NCI-H510A treated with DMSO at 0.1 percent for 48 hours (cell line): ENCODE measurements around the gene KIAA1217.
"Not testable (repeated sequence)": the region's sequence is repeated elsewhere in the genome, so short reads cannot be mapped to it uniquely, and the experiment has no call there.

Source experiments
- DNase-seq: peaks from one replicate; lab custom pipeline; 2025; lab: John Stamatoyannopoulos, UW

The KIAA1217 gene

GRCh38 chr10:24340446-24340845, 131.5 kb downstream of the KIAA1217 start:
- DNase-seq: no peak

GRCh38 chr10:24340883-24341282, 131.9 kb downstream of the KIAA1217 start:
- no peak for DNase-seq

- DNase-seq: no peak
Measured at GRCh38 chr10:24341371-24341770, 132.4 kb downstream of the KIAA1217 start.

GRCh38 chr10:24341897-24342296, 133.0 kb downstream of the KIAA1217 start:
- DNase-seq: no peak

GRCh38 chr10:24343686-24344085, 134.7 kb downstream of the KIAA1217 start:
- no peak for DNase-seq

GRCh38 chr10:24344279-24344678, 135.3 kb downstream of the KIAA1217 start:
- DNase-seq: no peak

GRCh38 chr10:24344695-24345463, 135.9 kb downstream of the KIAA1217 start:
- DNase-seq: no peak

- no peak for DNase-seq
Measured at GRCh38 chr10:24346877-24347519, 138.1 kb downstream of the KIAA1217 start.

- DNase-seq: no peak
Measured at GRCh38 chr10:24349379-24350001, 140.6 kb downstream of the KIAA1217 start.

GRCh38 chr10:24350070-24350921, 141.4 kb downstream of the KIAA1217 start:
- DNase-seq: no peak

GRCh38 chr10:24350922-24351225, 141.9 kb downstream of the KIAA1217 start:
- DNase-seq: not testable (repeated sequence)

- DNase-seq: no peak
Measured at GRCh38 chr10:24351961-24352360, 143.0 kb downstream of the KIAA1217 start.

- no peak for DNase-seq
Measured at GRCh38 chr10:24352399-24352798, 143.5 kb downstream of the KIAA1217 start.

- no peak for DNase-seq
Measured at GRCh38 chr10:24353319-24353718, 144.4 kb downstream of the KIAA1217 start.

GRCh38 chr10:24355056-24355688, 146.2 kb downstream of the KIAA1217 start:
- no peak for DNase-seq

GRCh38 chr10:24357344-24358004, 148.5 kb downstream of the KIAA1217 start:
- DNase-seq: no peak

- no peak for DNase-seq
Measured at GRCh38 chr10:24358022-24358421, 149.1 kb downstream of the KIAA1217 start.

GRCh38 chr10:24360282-24361127, 151.6 kb downstream of the KIAA1217 start:
- DNase-seq: peak; percentile 1

- DNase-seq: no peak
Measured at GRCh38 chr10:24363070-24363469, 154.1 kb downstream of the KIAA1217 start.

- no peak for DNase-seq
Measured at GRCh38 chr10:24367688-24368087, 158.8 kb downstream of the KIAA1217 start.
